Mammary epithelial cell (primary cell): ENCODE data around the gene SLC36A1.

Experiments
- CTCF ChIP-seq, 2 donors: IDR thresholded peaks in 1 of 2; conservative IDR thresholded peaks in 1 of 2; 2 replicates each; pipeline ENCODE4 v1.5.1; 2011 to 2012; ENCODE audit warnings: inconsistent platforms in 2 of 2, low read length in 2 of 2, mild to moderate bottlenecking in 2 of 2, control low read depth in 1 of 2, low read depth in 1 of 2; ENCODE audit not compliant: insufficient read depth in 1 of 2; ENCODE audit errors: extremely low read depth in 1 of 2
- EZH2 ChIP-seq: IDR thresholded peaks from 2 replicates; pipeline ENCODE4 v1.6.1; 2012; ENCODE audit warnings: low read length, inconsistent platforms, borderline replicate concordance

- no peak for TF ChIP-seq CTCF (conservative IDR thresholded peaks at IDR 0.05 in 1 of 2, IDR thresholded peaks at IDR 0.05 in 1 of 2; ENCODE audit: extremely low read depth in 1 of 2, insufficient read depth in 1 of 2, low read depth in 1 of 2, low read length in 2 of 2)
- no peak for TF ChIP-seq EZH2
Observed at GRCh38 chr5:151490627-151491026, 43.2 kb downstream of the SLC36A1 start.
